ENCODE results near the gene GET3. TPM values are rescaled to one million over a fixed set of nuclear protein-coding genes. Genes with fewer than 3 reads are reported as not detected.

Gene GET3
- total and polyA plus RNA-seq, 2 of the 13 experiments (the other 11 are each of a cell fraction or from before 2014, with no cell fraction given) = 57.7 to 59.4 TPM

DNA sequence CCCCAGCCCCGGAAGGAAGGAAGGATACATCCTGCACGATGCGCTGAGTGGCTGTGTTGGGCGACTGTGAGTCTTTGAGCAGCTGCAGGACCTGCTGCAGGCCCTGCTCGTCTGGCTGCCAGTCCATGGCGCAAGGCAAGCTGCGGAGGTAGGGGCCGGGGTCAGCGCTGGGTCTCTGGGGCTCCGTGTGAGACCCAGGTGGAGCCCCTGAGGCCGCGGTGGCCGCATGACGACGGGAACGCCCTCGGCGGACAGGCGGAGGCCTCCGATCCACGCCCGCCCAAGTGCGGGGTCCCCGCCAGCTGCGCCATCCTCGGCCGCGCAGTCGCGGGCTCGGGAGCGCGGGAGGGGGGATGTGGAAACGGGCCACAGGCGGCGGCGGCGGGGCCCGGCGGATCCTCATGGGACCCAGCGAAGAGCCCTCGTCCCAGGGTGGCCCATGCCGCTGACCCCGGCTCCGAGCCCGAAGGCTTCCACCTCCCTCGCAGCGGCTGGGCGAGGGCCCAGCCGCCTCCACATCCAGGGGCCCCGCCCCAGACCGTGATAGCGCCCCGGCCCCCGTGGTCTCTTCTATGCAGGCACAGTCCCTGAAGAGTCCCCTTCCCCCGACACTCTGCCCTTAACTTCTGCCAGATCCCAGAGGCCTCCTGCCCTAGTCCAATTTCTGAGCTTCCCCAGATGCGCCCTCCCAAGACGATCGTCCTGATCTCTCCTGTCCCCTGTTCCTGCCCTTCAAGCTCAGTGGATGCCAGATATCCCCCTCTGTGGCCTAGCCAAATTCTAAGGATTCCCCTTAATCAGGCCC lies 16.2 kb upstream of the GET3 start:
- no TSS peak for BruUV-seq (replicated peaks)
- intact Hi-C loops (cut with micrococcal nuclease; ENCODE audit: unreplicated experiment) (no loop called here), in situ Hi-C loops (cut with HindIII; ENCODE audit: extremely low pct_ligation_motif_present, low pct_unique_long_range_greater_than_20kb) (no loop called here)
- CTCF ChIA-PET (ENCODE audit: low intra/inter-chr PET ratio, low total read pairs) = no interaction called here
- ATAC-seq = peak; percentile 19
- H3K36me3 ChIP-seq (replicated peaks in 1 of 2; ENCODE audit: control insufficient read depth in 1 of 2, insufficient read depth in 2 of 2, low read length in 2 of 2) = peaks cover 3 to 24% of the 10 kb centered on the region in 2 experiments
- FAIRE-seq = no peak
- POLR2A ChIA-PET = interaction anchor here (1.2 to 4.8 kb wide), 3 partner anchors 12 to 26 kb away, joined by 4 to 51 read pairs (median 7); partner anchors contain the start of genes GET3 and TRIR
- H3K4me2 ChIP-seq (ENCODE audit: low read depth, low read length) = peak overlapping the region; percentile 90
- H3K9me3 ChIP-seq (ENCODE audit: low read length) = no peaks in the 10 kb centered on the region
- peak overlapping the region; percentile 77 for H3K27ac ChIP-seq (ENCODE audit: extremely low read length, insufficient read depth, low read length)
- peaks cover 57% of the 10 kb centered on the region for H3K79me2 ChIP-seq (ENCODE audit: insufficient read depth, low read length)
- DNase-seq (ENCODE audit: low spot score) = no peak
- peak overlapping the region; percentile 92 to 96 (median 93) for H3K4me3 ChIP-seq (replicated peaks in 1 of 3; ENCODE audit: insufficient read depth in 1 of 3, low read depth in 2 of 3, low read length in 3 of 3)
- H4K20me1 ChIP-seq (ENCODE audit: insufficient read depth, low read length) = no peaks in the 10 kb centered on the region
- H3K4me1 ChIP-seq (ENCODE audit: insufficient read depth, low read length) = peaks cover 9% of the 10 kb centered on the region
- 8% methylated on average over 5 of the region's 59 CpGs for WGBS (ENCODE audit: low lambda C conversion rate)
- no peaks in the 10 kb centered on the region; a peak in 1 of 5 replicates for H3K27me3 ChIP-seq (ENCODE audit: control insufficient read depth in 1 of 2, insufficient read depth in 2 of 2, low read length in 2 of 2)
- H3K9ac ChIP-seq (ENCODE audit: insufficient read depth, low read depth, low read length) = peak overlapping the region; percentile 87
- H2AFZ ChIP-seq (ENCODE audit: low read length) = no peak overlapping the region
- TF ChIP-seq RXRA (CRISPR knock-in tag; IDR thresholded peaks at IDR 0.05) (peak; percentile 42; the same call in 1 of the 2 replicates), TAF1 (CRISPR knock-in tag; IDR thresholded peaks at IDR 0.05) (peak; percentile 25; the same call in 1 of the 2 replicates), ZNF563 (CRISPR knock-in tag; IDR thresholded peaks at IDR 0.05) (0 out of 2 replicates have a peak, but pooled peaks have one; percentile 40), ZNF687 (CRISPR knock-in tag; IDR thresholded peaks at IDR 0.05) (peak; percentile 44), HNRNPLL (IDR thresholded peaks at IDR 0.05; ENCODE audit: low read depth, low read length, poor library complexity, severe bottlenecking) (peak; percentile 30), MAFG (CRISPR knock-in tag; IDR thresholded peaks at IDR 0.05) (no peak), ZNF629 (CRISPR knock-in tag; conservative IDR thresholded peaks at IDR 0.05) (no peak), ESRRA (CRISPR knock-in tag; IDR thresholded peaks at IDR 0.05; ENCODE audit: low read depth) (no peak), AKAP8 (CRISPR knock-in tag; IDR thresholded peaks at IDR 0.05) (peak; percentile 41; the same call in 1 of the 2 replicates)
- TF ChIP-seq, protein P1, sequence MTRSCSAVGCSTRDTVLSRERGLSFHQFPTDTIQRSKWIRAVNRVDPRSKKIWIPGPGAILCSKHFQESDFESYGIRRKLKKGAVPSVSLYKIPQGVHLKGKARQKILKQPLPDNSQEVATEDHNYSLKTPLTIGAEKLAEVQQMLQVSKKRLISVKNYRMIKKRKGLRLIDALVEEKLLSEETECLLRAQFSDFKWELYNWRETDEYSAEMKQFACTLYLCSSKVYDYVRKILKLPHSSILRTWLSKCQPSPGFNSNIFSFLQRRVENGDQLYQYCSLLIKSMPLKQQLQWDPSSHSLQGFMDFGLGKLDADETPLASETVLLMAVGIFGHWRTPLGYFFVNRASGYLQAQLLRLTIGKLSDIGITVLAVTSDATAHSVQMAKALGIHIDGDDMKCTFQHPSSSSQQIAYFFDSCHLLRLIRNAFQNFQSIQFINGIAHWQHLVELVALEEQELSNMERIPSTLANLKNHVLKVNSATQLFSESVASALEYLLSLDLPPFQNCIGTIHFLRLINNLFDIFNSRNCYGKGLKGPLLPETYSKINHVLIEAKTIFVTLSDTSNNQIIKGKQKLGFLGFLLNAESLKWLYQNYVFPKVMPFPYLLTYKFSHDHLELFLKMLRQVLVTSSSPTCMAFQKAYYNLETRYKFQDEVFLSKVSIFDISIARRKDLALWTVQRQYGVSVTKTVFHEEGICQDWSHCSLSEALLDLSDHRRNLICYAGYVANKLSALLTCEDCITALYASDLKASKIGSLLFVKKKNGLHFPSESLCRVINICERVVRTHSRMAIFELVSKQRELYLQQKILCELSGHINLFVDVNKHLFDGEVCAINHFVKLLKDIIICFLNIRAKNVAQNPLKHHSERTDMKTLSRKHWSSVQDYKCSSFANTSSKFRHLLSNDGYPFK (CRISPR knock-in tag; IDR thresholded peaks at IDR 0.05; ENCODE audit: borderline replicate concordance) = peak; percentile 3; the same call in 1 of the 2 replicates
- TF ChIP-seq, protein P2, sequence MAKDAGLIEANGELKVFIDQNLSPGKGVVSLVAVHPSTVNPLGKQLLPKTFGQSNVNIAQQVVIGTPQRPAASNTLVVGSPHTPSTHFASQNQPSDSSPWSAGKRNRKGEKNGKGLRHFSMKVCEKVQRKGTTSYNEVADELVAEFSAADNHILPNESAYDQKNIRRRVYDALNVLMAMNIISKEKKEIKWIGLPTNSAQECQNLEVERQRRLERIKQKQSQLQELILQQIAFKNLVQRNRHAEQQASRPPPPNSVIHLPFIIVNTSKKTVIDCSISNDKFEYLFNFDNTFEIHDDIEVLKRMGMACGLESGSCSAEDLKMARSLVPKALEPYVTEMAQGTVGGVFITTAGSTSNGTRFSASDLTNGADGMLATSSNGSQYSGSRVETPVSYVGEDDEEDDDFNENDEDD (CRISPR knock-in tag; IDR thresholded peaks at IDR 0.05; ENCODE audit: borderline replicate concordance) = 0 out of 2 replicates have a peak, but pooled peaks have one; percentile 13
- TF ChIP-seq, protein P3, sequence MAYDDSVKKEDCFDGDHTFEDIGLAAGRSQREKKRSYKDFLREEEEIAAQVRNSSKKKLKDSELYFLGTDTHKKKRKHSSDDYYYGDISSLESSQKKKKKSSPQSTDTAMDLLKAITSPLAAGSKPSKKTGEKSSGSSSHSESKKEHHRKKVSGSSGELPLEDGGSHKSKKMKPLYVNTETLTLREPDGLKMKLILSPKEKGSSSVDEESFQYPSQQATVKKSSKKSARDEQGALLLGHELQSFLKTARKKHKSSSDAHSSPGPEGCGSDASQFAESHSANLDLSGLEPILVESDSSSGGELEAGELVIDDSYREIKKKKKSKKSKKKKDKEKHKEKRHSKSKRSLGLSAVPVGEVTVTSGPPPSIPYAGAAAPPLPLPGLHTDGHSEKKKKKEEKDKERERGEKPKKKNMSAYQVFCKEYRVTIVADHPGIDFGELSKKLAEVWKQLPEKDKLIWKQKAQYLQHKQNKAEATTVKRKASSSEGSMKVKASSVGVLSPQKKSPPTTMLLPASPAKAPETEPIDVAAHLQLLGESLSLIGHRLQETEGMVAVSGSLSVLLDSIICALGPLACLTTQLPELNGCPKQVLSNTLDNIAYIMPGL (CRISPR knock-in tag; IDR thresholded peaks at IDR 0.05; ENCODE audit: borderline replicate concordance in 1 of 2, low read depth in 1 of 2) = peak in 1 of 2 experiments; percentile 12; a peak in 1 of 4 replicates

All from HepG2 (cell line).